ENCODE data around the gene RELN. TPM values are rescaled to one million over a fixed set of nuclear protein-coding genes. Genes with fewer than 3 reads are reported as not detected.

Gene RELN
- total RNA-seq, 2 experiments from 2014 or later, result not detected

DNA sequence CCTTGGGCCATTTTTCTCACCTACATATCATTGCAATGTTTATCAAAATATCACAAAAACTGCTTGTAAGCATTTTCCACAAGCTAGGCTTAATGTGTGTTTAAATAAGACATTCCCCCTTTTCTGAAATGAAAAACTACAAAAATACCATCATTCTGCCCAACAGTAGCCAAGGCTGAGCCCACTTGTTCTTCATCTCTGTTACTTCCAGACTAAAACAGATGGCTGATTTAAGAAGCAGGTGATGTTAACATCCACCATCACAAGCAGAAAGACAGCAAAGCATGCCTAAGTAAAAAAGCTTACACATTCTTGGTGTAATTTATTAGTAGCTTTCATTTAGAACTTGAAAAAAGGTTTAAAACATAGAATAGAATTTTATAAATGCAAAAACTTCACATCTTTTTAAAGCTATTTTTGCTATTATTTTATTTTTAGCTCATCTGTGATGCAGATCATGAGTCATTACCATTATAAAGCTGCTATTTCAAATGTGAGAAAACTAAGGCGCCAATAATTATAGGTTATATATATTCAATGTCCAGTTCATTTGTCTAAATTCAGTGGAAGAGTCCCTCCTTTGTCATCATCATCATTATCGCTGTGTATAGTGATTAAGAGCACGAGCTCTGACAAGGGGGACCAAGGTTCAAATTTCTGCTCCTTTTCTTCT lies 109.4 kb downstream of the RELN start:
- no peak overlapping the region for H3K4me3 ChIP-seq (ENCODE audit: low read length)
- Mint-ChIP-seq H3K4me3 (no peak overlapping the region), H3K27me3 (peaks cover 9% of the 10 kb centered on the region), H3K4me1 (ENCODE audit: low read depth) (no peaks in the 10 kb centered on the region), H3K9me3 (peaks cover 3% of the 10 kb centered on the region), H3K27ac (no peak overlapping the region), H3K36me3 (ENCODE audit: low read depth) (no peaks in the 10 kb centered on the region)
- TF ChIP-seq, protein P1, sequence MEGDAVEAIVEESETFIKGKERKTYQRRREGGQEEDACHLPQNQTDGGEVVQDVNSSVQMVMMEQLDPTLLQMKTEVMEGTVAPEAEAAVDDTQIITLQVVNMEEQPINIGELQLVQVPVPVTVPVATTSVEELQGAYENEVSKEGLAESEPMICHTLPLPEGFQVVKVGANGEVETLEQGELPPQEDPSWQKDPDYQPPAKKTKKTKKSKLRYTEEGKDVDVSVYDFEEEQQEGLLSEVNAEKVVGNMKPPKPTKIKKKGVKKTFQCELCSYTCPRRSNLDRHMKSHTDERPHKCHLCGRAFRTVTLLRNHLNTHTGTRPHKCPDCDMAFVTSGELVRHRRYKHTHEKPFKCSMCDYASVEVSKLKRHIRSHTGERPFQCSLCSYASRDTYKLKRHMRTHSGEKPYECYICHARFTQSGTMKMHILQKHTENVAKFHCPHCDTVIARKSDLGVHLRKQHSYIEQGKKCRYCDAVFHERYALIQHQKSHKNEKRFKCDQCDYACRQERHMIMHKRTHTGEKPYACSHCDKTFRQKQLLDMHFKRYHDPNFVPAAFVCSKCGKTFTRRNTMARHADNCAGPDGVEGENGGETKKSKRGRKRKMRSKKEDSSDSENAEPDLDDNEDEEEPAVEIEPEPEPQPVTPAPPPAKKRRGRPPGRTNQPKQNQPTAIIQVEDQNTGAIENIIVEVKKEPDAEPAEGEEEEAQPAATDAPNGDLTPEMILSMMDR (IDR thresholded peaks at IDR 0.05), result no peak
- intact Hi-C loops (cut with DNase I, micrococcal nuclease), result no loop called here
- ChIA-PET POLR2A (no interaction called here), CTCF (no interaction called here)
- H3K9me3 ChIP-seq (ENCODE audit: control insufficient read depth in 1 of 2, insufficient read depth in 1 of 2, low read length in 2 of 2), result peaks cover 0 to 6% of the 10 kb centered on the region in 2 experiments
- H3K27me3 ChIP-seq (ENCODE audit: control insufficient read depth in 1 of 2, insufficient read depth in 2 of 2, low read length in 2 of 2), result no peaks in the 10 kb centered on the region
- no peak for DNase-seq
- ATAC-seq (ENCODE audit: poor library complexity), result no peak
- no peaks in the 10 kb centered on the region for H3K36me3 ChIP-seq (ENCODE audit: insufficient read depth, low read length)
- H3K27ac ChIP-seq (ENCODE audit: low read depth in 1 of 2, low read length in 2 of 2), result no peak overlapping the region
- H3K4me1 ChIP-seq (ENCODE audit: insufficient read depth, low read length), result no peaks in the 10 kb centered on the region

DNA sequence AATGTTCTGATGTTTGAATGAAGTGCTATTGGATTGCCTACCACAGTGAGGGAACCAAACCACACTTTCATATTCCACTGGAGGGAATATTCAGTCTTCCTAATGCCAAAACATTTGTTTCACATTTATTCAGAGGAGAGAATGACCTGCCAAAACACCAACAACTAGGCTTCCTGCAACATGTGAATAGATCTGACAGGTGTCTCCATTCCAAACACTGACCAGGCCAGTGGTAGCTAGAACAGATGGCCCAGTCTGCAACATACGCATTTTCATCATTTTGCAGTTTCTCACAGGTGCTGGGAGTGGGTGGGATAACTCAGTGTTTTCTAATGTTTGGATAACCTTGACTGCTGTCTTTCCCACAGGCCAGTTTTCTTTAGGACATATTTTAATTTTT lies 110.0 kb downstream of the RELN start:
- Histone ChIP-seq H3K9me3 (ENCODE audit: control insufficient read depth in 1 of 2, insufficient read depth in 1 of 2, low read length in 2 of 2) (peaks cover 0 to 3% of the 10 kb centered on the region in 2 experiments), H3K27me3 (ENCODE audit: control insufficient read depth in 1 of 2, insufficient read depth in 2 of 2, low read length in 2 of 2) (no peaks in the 10 kb centered on the region), H3K27ac (ENCODE audit: low read depth in 1 of 2, low read length in 2 of 2) (no peak overlapping the region), H3K4me3 (ENCODE audit: low read length) (no peak overlapping the region), H3K4me1 (ENCODE audit: insufficient read depth, low read length) (no peaks in the 10 kb centered on the region), H3K36me3 (ENCODE audit: insufficient read depth, low read length) (no peaks in the 10 kb centered on the region)
- DNase-seq (no peak), ATAC-seq (ENCODE audit: poor library complexity) (no peak)
- Mint-ChIP-seq H3K4me3 (no peak overlapping the region), H3K4me1 (ENCODE audit: low read depth) (no peaks in the 10 kb centered on the region), H3K36me3 (ENCODE audit: low read depth) (no peaks in the 10 kb centered on the region), H3K9me3 (peaks cover 3% of the 10 kb centered on the region), H3K27ac (no peak overlapping the region), H3K27me3 (peaks cover 9% of the 10 kb centered on the region)
- ChIA-PET POLR2A (no interaction called here), CTCF (no interaction called here)
- intact Hi-C loops (cut with DNase I, micrococcal nuclease), result no loop called here
- TF ChIP-seq, protein P1 (IDR thresholded peaks at IDR 0.05), result no peak

GRCh38 chr7:103877565-103877964 lies 111.9 kb downstream of the RELN start:
- Mint-ChIP-seq H3K27me3 (peaks cover 9% of the 10 kb centered on the region), H3K9me3 (no peaks in the 10 kb centered on the region), H3K4me1 (ENCODE audit: low read depth) (no peaks in the 10 kb centered on the region), H3K27ac (no peak overlapping the region), H3K4me3 (no peak overlapping the region), H3K36me3 (ENCODE audit: low read depth) (no peaks in the 10 kb centered on the region)
- ATAC-seq (ENCODE audit: poor library complexity) (no peak), DNase-seq (no peak)
- Histone ChIP-seq H3K9me3 (ENCODE audit: control insufficient read depth in 1 of 2, insufficient read depth in 1 of 2, low read length in 2 of 2) (peaks cover 0 to 3% of the 10 kb centered on the region in 2 experiments), H3K27me3 (ENCODE audit: control insufficient read depth in 1 of 2, insufficient read depth in 2 of 2, low read length in 2 of 2) (no peaks in the 10 kb centered on the region), H3K4me3 (ENCODE audit: low read length) (no peak overlapping the region), H3K36me3 (ENCODE audit: insufficient read depth, low read length) (no peaks in the 10 kb centered on the region), H3K4me1 (ENCODE audit: insufficient read depth, low read length) (no peaks in the 10 kb centered on the region), H3K27ac (ENCODE audit: low read depth in 1 of 2, low read length in 2 of 2) (no peak overlapping the region)
- intact Hi-C loops (cut with DNase I, micrococcal nuclease), result no loop called here
- TF ChIP-seq, protein P1 (IDR thresholded peaks at IDR 0.05), result no peak
- ChIA-PET POLR2A (no interaction called here), CTCF (no interaction called here)

All from CD4-positive, alpha-beta T cell (primary cell).